IMR-90 (cell line): ENCODE measurements around the gene KCNMB2.

Experiments used
- BHLHE40 ChIP-seq: fragments of 150-350 bp; IDR thresholded peaks from 2 replicates; pipeline ENCODE4 v1.6.1; 2016; ENCODE audit warnings: mild to moderate bottlenecking, low read depth, low read length
- CEBPB ChIP-seq: IDR thresholded peaks from 2 replicates; pipeline ENCODE4 v1.6.1; 2012; ENCODE audit warnings: low read depth, low read length, improper control_type of control experiment
- CHD1 ChIP-seq: IDR thresholded peaks from 2 replicates; pipeline ENCODE4 v1.6.1; 2012; ENCODE audit warnings: low read depth, low read length, improper control_type of control experiment
- MAZ ChIP-seq: IDR thresholded peaks from 2 replicates; pipeline ENCODE4 v1.6.1; 2012; ENCODE audit warnings: low read depth, mild to moderate bottlenecking, low read length, improper control_type of control experiment, moderate library complexity, borderline replicate concordance
- MXI1 ChIP-seq: IDR thresholded peaks from 2 replicates; pipeline ENCODE4 v1.6.1; 2012; ENCODE audit warnings: low read depth, mild to moderate bottlenecking, low read length, moderate library complexity, borderline replicate concordance
- POLR2A ChIP-seq: IDR thresholded peaks from 2 replicates; pipeline ENCODE4 v1.6.1; 2012; ENCODE audit warnings: mild to moderate bottlenecking, low read depth, low read length
- SMC3 ChIP-seq: fragments of 150-350 bp; IDR thresholded peaks from 2 replicates; pipeline ENCODE4 v1.6.1; 2016; ENCODE audit warnings: low read depth, mild to moderate bottlenecking, antibody characterized with exemption, low read length, moderate library complexity
- TF ChIP-seq, protein P1 (sequence below): conservative IDR thresholded peaks from 2 replicates; pipeline ENCODE4 v1.5.1; 2012; ENCODE audit warnings: mild to moderate bottlenecking, low read depth, low read length, improper control_type of control experiment
- TF ChIP-seq, protein P2 (sequence below): fragments of 150-350 bp; IDR thresholded peaks from 2 replicates; pipeline ENCODE4 v1.6.1; 2017; ENCODE audit warnings: mild to moderate bottlenecking, antibody characterized with exemption, low read length, low read depth

DNA sequence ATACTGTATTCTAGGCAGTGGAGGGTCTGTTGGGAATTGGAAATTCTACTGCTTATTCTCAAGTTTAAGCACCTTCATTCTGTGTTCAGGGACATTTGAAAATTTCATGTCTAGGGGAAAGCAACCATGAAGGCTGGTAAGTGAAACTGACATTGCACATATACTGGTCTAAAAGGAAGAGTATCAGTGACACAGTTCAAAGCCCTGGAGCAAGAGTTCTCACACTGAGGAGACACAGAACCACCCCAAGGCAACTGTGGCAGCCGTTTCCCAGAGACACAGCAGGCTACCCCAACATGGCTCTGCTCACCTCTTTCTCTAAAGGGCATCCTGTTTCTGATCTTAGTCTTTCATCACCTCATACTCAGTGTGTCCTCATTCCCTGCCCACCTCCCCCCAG lies 67.5 kb downstream of the KCNMB2 start:
- TF ChIP-seq MAZ = no peak
- TF ChIP-seq, protein P1, sequence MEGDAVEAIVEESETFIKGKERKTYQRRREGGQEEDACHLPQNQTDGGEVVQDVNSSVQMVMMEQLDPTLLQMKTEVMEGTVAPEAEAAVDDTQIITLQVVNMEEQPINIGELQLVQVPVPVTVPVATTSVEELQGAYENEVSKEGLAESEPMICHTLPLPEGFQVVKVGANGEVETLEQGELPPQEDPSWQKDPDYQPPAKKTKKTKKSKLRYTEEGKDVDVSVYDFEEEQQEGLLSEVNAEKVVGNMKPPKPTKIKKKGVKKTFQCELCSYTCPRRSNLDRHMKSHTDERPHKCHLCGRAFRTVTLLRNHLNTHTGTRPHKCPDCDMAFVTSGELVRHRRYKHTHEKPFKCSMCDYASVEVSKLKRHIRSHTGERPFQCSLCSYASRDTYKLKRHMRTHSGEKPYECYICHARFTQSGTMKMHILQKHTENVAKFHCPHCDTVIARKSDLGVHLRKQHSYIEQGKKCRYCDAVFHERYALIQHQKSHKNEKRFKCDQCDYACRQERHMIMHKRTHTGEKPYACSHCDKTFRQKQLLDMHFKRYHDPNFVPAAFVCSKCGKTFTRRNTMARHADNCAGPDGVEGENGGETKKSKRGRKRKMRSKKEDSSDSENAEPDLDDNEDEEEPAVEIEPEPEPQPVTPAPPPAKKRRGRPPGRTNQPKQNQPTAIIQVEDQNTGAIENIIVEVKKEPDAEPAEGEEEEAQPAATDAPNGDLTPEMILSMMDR = no peak
- TF ChIP-seq CHD1 = no peak
- TF ChIP-seq CEBPB = no peak
- TF ChIP-seq, protein P2, sequence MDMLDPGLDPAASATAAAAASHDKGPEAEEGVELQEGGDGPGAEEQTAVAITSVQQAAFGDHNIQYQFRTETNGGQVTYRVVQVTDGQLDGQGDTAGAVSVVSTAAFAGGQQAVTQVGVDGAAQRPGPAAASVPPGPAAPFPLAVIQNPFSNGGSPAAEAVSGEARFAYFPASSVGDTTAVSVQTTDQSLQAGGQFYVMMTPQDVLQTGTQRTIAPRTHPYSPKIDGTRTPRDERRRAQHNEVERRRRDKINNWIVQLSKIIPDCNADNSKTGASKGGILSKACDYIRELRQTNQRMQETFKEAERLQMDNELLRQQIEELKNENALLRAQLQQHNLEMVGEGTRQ = no peak
- no peak for TF ChIP-seq POLR2A
- TF ChIP-seq BHLHE40 = no peak
- TF ChIP-seq SMC3 = no peak
- no peak for TF ChIP-seq MXI1
